Karpas-422 (cell line): ENCODE data around the gene TNNI2. TPM values are rescaled to one million over a fixed set of nuclear protein-coding genes. Genes with fewer than 3 reads are reported as not detected.
A peak's percentile ranks its signal among the peaks of the same experiment; 100 is the strongest.
"Not testable (repeated sequence)": the region's sequence is repeated elsewhere in the genome, so short reads cannot be mapped to it uniquely, and the experiment has no call there.

Experiments used
- DNase-seq: peaks from one replicate; pipeline ENCODE4 v3.0.0-alpha.2; 2015
- H2AFZ ChIP-seq: fragments of 200-600 bp; sonication (generic); 2 replicates; pipeline ENCODE4 v1.6.1; 2014; ENCODE audit warnings: antibody characterized with exemption, low read length, mixed read lengths
- H3K27ac ChIP-seq: fragments of 200-600 bp; sonication (generic); 2 replicates; pipeline ENCODE4 v1.5.1; 2014; ENCODE audit warnings: mild to moderate bottlenecking, low read length, moderate library complexity
- H3K27me3 ChIP-seq: fragments of 200-600 bp; sonication (generic); 2 replicates; pipeline ENCODE4 v1.6.1; 2014; ENCODE audit warnings: low read length, mixed read lengths
- H3K36me3 ChIP-seq: fragments of 200-600 bp; sonication (generic); 2 replicates; pipeline ENCODE4 v1.6.1; 2014; ENCODE audit warnings: low read length, mixed read lengths; ENCODE audit not compliant: insufficient read depth
- H3K4me1 ChIP-seq: fragments of 200-600 bp; sonication (generic); 2 replicates; pipeline ENCODE4 v1.6.1; 2014; ENCODE audit warnings: mild to moderate bottlenecking, low read length, mixed read lengths
- H3K4me2 ChIP-seq: fragments of 200-600 bp; sonication (generic); 2 replicates; pipeline ENCODE4 v1.6.1; 2014; ENCODE audit warnings: low read length, low read depth, mild to moderate bottlenecking; ENCODE audit not compliant: poor library complexity, severe bottlenecking
- H3K4me3 ChIP-seq: fragments of 200-600 bp; sonication (generic); 2 replicates; pipeline ENCODE4 v1.5.1; 2014; ENCODE audit warnings: mild to moderate bottlenecking, antibody characterized with exemption, low read length, mixed read lengths
- H3K79me2 ChIP-seq: fragments of 200-600 bp; sonication (generic); 2 replicates; pipeline ENCODE4 v1.6.1; 2014; ENCODE audit warnings: mild to moderate bottlenecking, low read length, mixed read lengths
- H3K9ac ChIP-seq: fragments of 200-600 bp; sonication (generic); 2 replicates; pipeline ENCODE4 v1.6.0; 2014; ENCODE audit warnings: low read length
- H3K9me2 ChIP-seq: fragments of 200-600 bp; sonication (generic), shearing (Covaris generic); replicated peaks from 2 replicates; pipeline ENCODE4 v1.6.0; 2014; ENCODE audit warnings: mild to moderate bottlenecking, low read length, moderate library complexity; ENCODE audit not compliant: insufficient read depth
- H3K9me3 ChIP-seq: fragments of 300-700, 200-600 bp; sonication (generic); 2 replicates; pipeline ENCODE4 v1.6.1; 2014; ENCODE audit warnings: low read length, mixed read lengths
- H4K20me1 ChIP-seq: fragments of 200-600 bp; sonication (generic); 2 replicates; pipeline ENCODE4 v1.6.1; 2014; ENCODE audit warnings: mild to moderate bottlenecking, antibody characterized with exemption, low read length, low read depth; ENCODE audit not compliant: insufficient read depth
- total RNA-seq: library from RNA; depleted of rRNA; stranded (reverse); fragments of >200 nt; shearing (Covaris generic); gene quantifications from 2 replicates; pipeline ENCODE4 v1.2.3, GENCODE V29; 2014; ENCODE audit warnings: low replicate concordance

TNNI2 gene
- total RNA-seq, 1 experiment from 2014 or later: not detected

- not testable (repeated sequence) for H3K9me3 ChIP-seq, H3K4me2 ChIP-seq, H2AFZ ChIP-seq, H3K36me3 ChIP-seq, H3K27ac ChIP-seq, H3K4me1 ChIP-seq, H3K4me3 ChIP-seq, H3K9me2 ChIP-seq, DNase-seq, H3K27me3 ChIP-seq, H3K9ac ChIP-seq, H3K79me2 ChIP-seq
- H4K20me1 ChIP-seq: peaks cover 40% of the 10 kb centered on the region; the same call in 1 of the 2 replicates
Observed at GRCh38 chr11:1873813-1874150, 35.0 kb downstream of the TNNI2 start.

- H3K79me2 ChIP-seq, H3K4me2 ChIP-seq, DNase-seq, H3K27me3 ChIP-seq, H3K9me2 ChIP-seq, H3K9me3 ChIP-seq, H3K36me3 ChIP-seq, H3K4me1 ChIP-seq, H3K9ac ChIP-seq, H3K27ac ChIP-seq, H2AFZ ChIP-seq, H3K4me3 ChIP-seq: not testable (repeated sequence)
- peaks cover 34% of the 10 kb centered on the region; the same call in 1 of the 2 replicates for H4K20me1 ChIP-seq
Observed at GRCh38 chr11:1874441-1875092, 35.8 kb downstream of the TNNI2 start.

GRCh38 chr11:1875093-1875850 lies 36.5 kb downstream of the TNNI2 start:
- Histone ChIP-seq H3K4me3 (no peak overlapping the region), H4K20me1 (peaks cover 30% of the 10 kb centered on the region; the same call in 1 of the 2 replicates), H3K9ac (no peak overlapping the region), H3K9me3 (no peaks in the 10 kb centered on the region), H3K36me3 (no peaks in the 10 kb centered on the region), H2AFZ (no peak overlapping the region), H3K27me3 (no peaks in the 10 kb centered on the region), H3K27ac (no peak overlapping the region), H3K4me2 (no peak overlapping the region), H3K4me1 (no peaks in the 10 kb centered on the region), H3K79me2 (no peaks in the 10 kb centered on the region), H3K9me2 (no peaks in the 10 kb centered on the region)
- DNase-seq: no peak

- not testable (repeated sequence) for H3K79me2 ChIP-seq, H3K4me2 ChIP-seq, H2AFZ ChIP-seq, H3K9me3 ChIP-seq, H3K9ac ChIP-seq, H3K27me3 ChIP-seq, H3K4me3 ChIP-seq, H3K4me1 ChIP-seq, H3K36me3 ChIP-seq, DNase-seq, H3K9me2 ChIP-seq, H3K27ac ChIP-seq
- peaks cover 29% of the 10 kb centered on the region; the same call in 1 of the 2 replicates for H4K20me1 ChIP-seq
Observed at GRCh38 chr11:1875851-1876301, 37.1 kb downstream of the TNNI2 start.

GRCh38 chr11:1876361-1877063 lies 37.7 kb downstream of the TNNI2 start:
- no peaks in the 10 kb centered on the region for H3K9me2 ChIP-seq
- H3K4me2 ChIP-seq: no peak overlapping the region
- H3K9me3 ChIP-seq: no peaks in the 10 kb centered on the region
- peak; percentile 73 for DNase-seq
- H3K27ac ChIP-seq: no peak overlapping the region
- H3K36me3 ChIP-seq: no peaks in the 10 kb centered on the region
- H3K9ac ChIP-seq: no peak overlapping the region
- no peaks in the 10 kb centered on the region for H3K79me2 ChIP-seq
- H3K27me3 ChIP-seq: no peaks in the 10 kb centered on the region
- H4K20me1 ChIP-seq: peaks cover 27% of the 10 kb centered on the region; the same call in 1 of the 2 replicates
- no peak overlapping the region for H3K4me3 ChIP-seq
- H3K4me1 ChIP-seq: peaks cover 6% of the 10 kb centered on the region
- H2AFZ ChIP-seq: no peak overlapping the region

GRCh38 chr11:1877211-1878136 lies 38.7 kb downstream of the TNNI2 start:
- H3K4me2 ChIP-seq: no peak overlapping the region
- H3K79me2 ChIP-seq: no peaks in the 10 kb centered on the region
- H4K20me1 ChIP-seq: peaks cover 22% of the 10 kb centered on the region; the same call in 1 of the 2 replicates
- H2AFZ ChIP-seq: no peak overlapping the region
- no peaks in the 10 kb centered on the region for H3K9me3 ChIP-seq
- H3K9me2 ChIP-seq: no peaks in the 10 kb centered on the region
- H3K9ac ChIP-seq: no peak overlapping the region
- H3K4me1 ChIP-seq: peaks cover 15% of the 10 kb centered on the region
- H3K27me3 ChIP-seq: no peaks in the 10 kb centered on the region
- no peak overlapping the region for H3K4me3 ChIP-seq
- no peaks in the 10 kb centered on the region for H3K36me3 ChIP-seq
- no peak overlapping the region for H3K27ac ChIP-seq
- no peak for DNase-seq

- Histone ChIP-seq H3K9me3 (no peaks in the 10 kb centered on the region), H3K4me1 (peaks cover 15% of the 10 kb centered on the region), H3K9me2 (no peaks in the 10 kb centered on the region), H3K9ac (no peak overlapping the region), H3K4me2 (no peak overlapping the region), H4K20me1 (peaks cover 22% of the 10 kb centered on the region; the same call in 1 of the 2 replicates), H3K27me3 (no peaks in the 10 kb centered on the region), H2AFZ (no peak overlapping the region), H3K4me3 (no peak overlapping the region), H3K36me3 (no peaks in the 10 kb centered on the region), H3K27ac (no peak overlapping the region), H3K79me2 (no peaks in the 10 kb centered on the region)
- no peak for DNase-seq
Observed at GRCh38 chr11:1878137-1879031, 39.6 kb downstream of the TNNI2 start.
